Measurements from ENCODE around the gene ADA.

The ADA gene

DNA sequence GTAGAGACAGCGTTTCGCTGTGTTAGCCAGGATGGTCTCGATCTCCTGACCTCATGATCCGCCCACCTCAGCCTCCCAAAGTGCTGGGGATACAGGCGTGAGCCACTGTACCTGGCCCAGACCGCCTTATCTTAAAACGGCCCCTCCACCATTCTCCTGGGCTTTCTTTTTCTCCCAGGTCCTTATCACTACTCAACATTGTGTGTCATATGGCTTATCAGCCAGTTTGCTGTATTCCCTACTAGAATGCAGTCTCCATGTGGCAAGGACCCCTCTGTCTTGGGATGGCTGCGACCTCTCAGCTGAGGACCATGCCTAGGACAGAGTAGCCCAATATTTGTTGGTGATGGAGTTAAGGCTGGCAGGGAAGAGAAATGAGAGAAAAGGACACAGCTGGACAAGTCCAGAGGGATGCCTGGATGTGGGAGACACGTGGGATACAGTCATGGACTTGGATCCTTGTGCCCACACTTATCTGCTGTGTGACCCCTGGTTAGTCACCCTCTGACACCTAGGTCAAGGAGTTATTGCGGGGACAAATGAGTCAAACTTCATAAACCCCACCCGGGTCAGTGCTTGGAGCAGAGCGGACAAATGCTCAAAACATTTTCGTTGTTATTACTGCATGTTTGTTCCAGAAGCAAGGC is 24.0 kb downstream of the ADA start:
- in situ Hi-C loops (cut with HindIII; ENCODE audit: low sequenced_read_pairs): no loop called here
- no peak overlapping the region for H3K4me3 ChIP-seq (ENCODE audit: low read depth, low read length)
- DNase-seq (ENCODE audit: low read depth): no peak
- TF ChIP-seq, protein P1, sequence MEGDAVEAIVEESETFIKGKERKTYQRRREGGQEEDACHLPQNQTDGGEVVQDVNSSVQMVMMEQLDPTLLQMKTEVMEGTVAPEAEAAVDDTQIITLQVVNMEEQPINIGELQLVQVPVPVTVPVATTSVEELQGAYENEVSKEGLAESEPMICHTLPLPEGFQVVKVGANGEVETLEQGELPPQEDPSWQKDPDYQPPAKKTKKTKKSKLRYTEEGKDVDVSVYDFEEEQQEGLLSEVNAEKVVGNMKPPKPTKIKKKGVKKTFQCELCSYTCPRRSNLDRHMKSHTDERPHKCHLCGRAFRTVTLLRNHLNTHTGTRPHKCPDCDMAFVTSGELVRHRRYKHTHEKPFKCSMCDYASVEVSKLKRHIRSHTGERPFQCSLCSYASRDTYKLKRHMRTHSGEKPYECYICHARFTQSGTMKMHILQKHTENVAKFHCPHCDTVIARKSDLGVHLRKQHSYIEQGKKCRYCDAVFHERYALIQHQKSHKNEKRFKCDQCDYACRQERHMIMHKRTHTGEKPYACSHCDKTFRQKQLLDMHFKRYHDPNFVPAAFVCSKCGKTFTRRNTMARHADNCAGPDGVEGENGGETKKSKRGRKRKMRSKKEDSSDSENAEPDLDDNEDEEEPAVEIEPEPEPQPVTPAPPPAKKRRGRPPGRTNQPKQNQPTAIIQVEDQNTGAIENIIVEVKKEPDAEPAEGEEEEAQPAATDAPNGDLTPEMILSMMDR (IDR thresholded peaks at IDR 0.05; ENCODE audit: low read depth, low read length, missing control alignments): no peak

- H3K4me3 ChIP-seq (ENCODE audit: low read depth, low read length): no peak overlapping the region
- TF ChIP-seq, protein P1 (IDR thresholded peaks at IDR 0.05; ENCODE audit: low read depth, low read length, missing control alignments): no peak
- in situ Hi-C loops (cut with HindIII; ENCODE audit: low sequenced_read_pairs): no loop called here
Observed at GRCh38 chr20:44626278-44626677, 25.2 kb downstream of the ADA start.

GRCh38 chr20:44625361-44625760 is 26.1 kb downstream of the ADA start:
- no peak for DNase-seq (ENCODE audit: low read depth)
- TF ChIP-seq, protein P1 (IDR thresholded peaks at IDR 0.05; ENCODE audit: low read depth, low read length, missing control alignments): no peak
- no peak overlapping the region for H3K4me3 ChIP-seq (ENCODE audit: low read depth, low read length)
- in situ Hi-C loops (cut with HindIII; ENCODE audit: low sequenced_read_pairs): no loop called here

More at GRCh38 chr20:44626278-44626677, 25.2 kb downstream of the ADA start:
- DNase-seq (ENCODE audit: low read depth): no peak

- TF ChIP-seq, protein P1 (IDR thresholded peaks at IDR 0.05; ENCODE audit: low read depth, low read length, missing control alignments): no peak
- no peak overlapping the region for H3K4me3 ChIP-seq (ENCODE audit: low read depth, low read length)
- in situ Hi-C loops (cut with HindIII; ENCODE audit: low sequenced_read_pairs): no loop called here
- DNase-seq (ENCODE audit: low read depth): no peak
Observed at GRCh38 chr20:44624743-44625271, 26.7 kb downstream of the ADA start.

GRCh38 chr20:44624152-44624551 is 27.3 kb downstream of the ADA start:
- no peak overlapping the region for H3K4me3 ChIP-seq (ENCODE audit: low read depth, low read length)
- TF ChIP-seq, protein P1 (IDR thresholded peaks at IDR 0.05; ENCODE audit: low read depth, low read length, missing control alignments): no peak
- in situ Hi-C loops (cut with HindIII; ENCODE audit: low sequenced_read_pairs): no loop called here
- no peak for DNase-seq (ENCODE audit: low read depth)

DNA sequence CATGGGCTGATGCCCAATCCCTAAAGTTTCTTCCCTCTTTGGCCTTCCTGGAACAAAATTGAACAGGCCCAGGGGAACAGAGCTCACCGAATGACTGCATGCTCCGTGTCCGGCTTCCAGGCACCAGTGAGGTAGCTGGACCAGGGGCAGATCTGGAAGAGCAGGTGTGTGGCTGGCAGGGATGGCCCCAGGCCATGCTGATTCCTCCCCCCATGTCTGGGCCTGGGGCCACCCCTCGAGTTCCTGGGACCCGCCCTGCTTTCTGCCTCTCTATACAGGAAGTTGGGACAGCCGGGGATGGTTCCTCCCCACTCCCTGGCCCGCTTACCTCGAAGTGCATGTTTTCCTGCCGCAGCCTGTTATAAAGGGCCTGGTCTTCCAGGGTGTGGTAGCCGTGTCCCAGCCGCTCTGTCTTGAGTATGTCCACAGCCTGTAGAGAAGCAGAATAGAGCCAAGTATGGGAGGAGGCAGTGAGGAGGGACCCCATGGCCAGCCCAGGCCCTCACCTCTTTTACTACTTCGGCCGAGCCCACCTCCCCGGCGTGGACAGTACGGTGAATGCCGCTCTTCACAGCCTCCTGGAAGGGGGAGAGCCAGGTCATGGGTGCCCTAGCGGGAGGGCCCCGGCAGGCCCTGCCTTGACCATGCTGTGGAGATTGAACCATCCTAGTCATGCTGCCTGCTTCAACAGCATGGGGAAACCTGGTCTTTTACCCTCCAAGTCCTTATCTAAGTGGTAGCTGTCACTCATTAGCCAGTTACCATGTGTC is 28.8 kb downstream of the ADA start:
- H3K4me3 ChIP-seq (ENCODE audit: low read depth, low read length): no peak overlapping the region
- in situ Hi-C loops (cut with HindIII; ENCODE audit: low sequenced_read_pairs): no loop called here
- TF ChIP-seq, protein P1 (IDR thresholded peaks at IDR 0.05; ENCODE audit: low read depth, low read length, missing control alignments): no peak
- no peak for DNase-seq (ENCODE audit: low read depth)

Measured in astrocyte of the cerebellum (primary cell).